Activated T-cell treated with anti-CD3 and anti-CD28 coated beads, Interleukin-2, amount 50 U/mL, for 72 hours (primary cell): ENCODE data around the gene BRIP1. TPM values are rescaled to one million over a fixed set of nuclear protein-coding genes. Genes with fewer than 3 reads are reported as not detected.

Experiments
- ATAC-seq, 2 donors: fragments of 150-1000 bp; cut with Tn5 transposase; replicated peaks in 1 of 2; 2 replicates each; pipeline ENCODE4 v1.10.0; 2021; ENCODE audit warnings: moderate library complexity in 2 of 2, mild to moderate bottlenecking in 1 of 2
- DNase-seq, 2 donors: peaks; one replicate each; pipeline ENCODE4 v3.0.0; 2021 to 2022; ENCODE audit warnings: mixed read lengths in 1 of 2
- H3K27ac Mint-ChIP-seq: one replicate; pipeline ENCODE4 v1.8.0; 2022; ENCODE audit warnings: mild to moderate bottlenecking, moderate library complexity, mixed read lengths
- H3K27me3 Mint-ChIP-seq: one replicate; pipeline ENCODE4 v1.8.0; 2022; ENCODE audit warnings: low read depth, mixed read lengths
- H3K36me3 Mint-ChIP-seq, 2 donors: one replicate each; pipeline ENCODE4 v1.8.0; 2022; ENCODE audit warnings: mixed read lengths in 2 of 2, mild to moderate bottlenecking in 1 of 2; ENCODE audit not compliant: insufficient read depth in 2 of 2
- H3K4me1 Mint-ChIP-seq: one replicate; pipeline ENCODE4 v1.8.0; 2022; ENCODE audit warnings: low read depth, mixed read lengths
- H3K4me3 Mint-ChIP-seq, 2 donors: one replicate each; pipeline ENCODE4 v1.8.0; 2022; ENCODE audit warnings: mild to moderate bottlenecking in 2 of 2, mixed read lengths in 2 of 2, moderate library complexity in 2 of 2
- H3K9me3 Mint-ChIP-seq, 2 donors: one replicate each; pipeline ENCODE4 v1.8.0; 2022; ENCODE audit warnings: mixed read lengths in 2 of 2
- total RNA-seq, 2 donors: library from RNA; stranded (reverse); gene quantifications; one replicate each; pipeline ENCODE4 v1.2.3, GENCODE V29; 2022

The BRIP1 gene
- total RNA-seq, 2 donors from 2014 or later: 10.8 to 12.7 TPM

- no peaks in the 10 kb centered on the region for H3K4me1 Mint-ChIP-seq
- DNase-seq (no peak), ATAC-seq (no peak)
- no peaks in the 10 kb centered on the region for H3K9me3 Mint-ChIP-seq
- peaks cover 40% of the 10 kb centered on the region for H3K27me3 Mint-ChIP-seq
- H3K4me3 Mint-ChIP-seq: no peak overlapping the region
- H3K36me3 Mint-ChIP-seq: no peaks in the 10 kb centered on the region
- H3K27ac Mint-ChIP-seq: no peak overlapping the region
Measured at GRCh38 chr17:61641084-61641483, 222.2 kb downstream of the BRIP1 start.

DNA sequence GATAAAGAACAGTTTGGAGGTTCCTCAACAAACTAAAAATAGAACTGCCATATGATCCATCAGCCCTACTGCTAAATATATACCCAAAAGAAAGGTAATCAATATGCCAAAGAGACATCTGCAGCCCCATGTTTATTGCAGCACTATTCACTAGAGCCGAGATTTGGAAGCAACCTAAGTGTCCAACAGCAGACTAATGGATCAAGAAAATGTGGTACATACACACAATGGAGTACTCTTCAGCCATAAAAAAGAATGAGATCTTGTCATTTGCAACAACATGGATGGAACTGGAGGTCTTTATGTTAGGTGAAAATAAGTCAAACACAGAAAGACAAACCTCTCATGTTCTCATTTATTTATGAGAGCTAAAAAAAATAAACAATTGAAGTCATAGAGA is 223.5 kb downstream of the BRIP1 start:
- Mint-ChIP-seq H3K4me3 (no peak overlapping the region), H3K36me3 (peaks cover 3 to 5% of the 10 kb centered on the region in 2 donors), H3K9me3 (no peaks in the 10 kb centered on the region), H3K4me1 (no peaks in the 10 kb centered on the region), H3K27ac (no peak overlapping the region), H3K27me3 (peaks cover 46% of the 10 kb centered on the region)
- ATAC-seq (no peak), DNase-seq (no peak)

- Mint-ChIP-seq H3K4me3 (no peak overlapping the region), H3K4me1 (no peaks in the 10 kb centered on the region), H3K27me3 (peaks cover 52% of the 10 kb centered on the region), H3K36me3 (peaks cover 3 to 5% of the 10 kb centered on the region in 2 donors), H3K9me3 (no peaks in the 10 kb centered on the region), H3K27ac (no peak overlapping the region)
- no peak for ATAC-seq
- no peak for DNase-seq
Measured at GRCh38 chr17:61638087-61638486, 225.2 kb downstream of the BRIP1 start.

DNA sequence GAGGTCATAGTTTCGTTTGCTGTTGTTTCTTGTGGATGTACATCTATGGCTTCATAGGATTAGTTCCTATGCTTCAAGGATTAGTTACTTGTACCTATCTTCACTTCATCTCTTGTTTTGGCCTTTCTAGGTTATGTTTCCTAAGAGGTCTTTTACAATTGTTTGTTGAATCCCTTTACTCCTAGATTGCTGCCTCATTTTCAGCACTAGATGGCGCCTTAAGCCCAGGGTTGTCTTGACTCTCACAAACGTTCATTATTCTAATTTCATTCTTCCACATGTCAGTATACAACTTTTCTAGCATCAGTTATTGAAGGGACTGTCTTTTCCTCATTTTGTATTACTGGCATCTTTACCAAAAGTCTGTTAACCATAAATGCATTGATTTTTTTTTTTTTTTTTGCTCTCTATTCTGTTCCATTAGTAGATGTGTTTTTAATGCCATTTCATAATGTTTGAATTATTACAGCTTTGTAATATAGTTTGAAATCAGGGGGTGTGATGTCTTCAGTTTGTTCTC is 227.4 kb downstream of the BRIP1 start:
- Mint-ChIP-seq H3K27me3 (peaks cover 71% of the 10 kb centered on the region), H3K36me3 (peaks cover 3 to 5% of the 10 kb centered on the region in 2 donors), H3K4me1 (no peaks in the 10 kb centered on the region), H3K4me3 (no peak overlapping the region), H3K9me3 (peaks cover 0 to under 1% of the 10 kb centered on the region in 2 donors), H3K27ac (no peak overlapping the region)
- DNase-seq (peak; percentile 51 to 63), ATAC-seq (no peak)

GRCh38 chr17:61634942-61635538 is 228.3 kb downstream of the BRIP1 start:
- Mint-ChIP-seq H3K36me3 (peaks cover 3 to 5% of the 10 kb centered on the region in 2 donors), H3K27ac (no peak overlapping the region), H3K4me3 (no peak overlapping the region), H3K27me3 (peaks cover 78% of the 10 kb centered on the region), H3K9me3 (peaks cover 0 to 2% of the 10 kb centered on the region in 2 donors), H3K4me1 (no peaks in the 10 kb centered on the region)
- ATAC-seq: no peak
- no peak for DNase-seq

DNA sequence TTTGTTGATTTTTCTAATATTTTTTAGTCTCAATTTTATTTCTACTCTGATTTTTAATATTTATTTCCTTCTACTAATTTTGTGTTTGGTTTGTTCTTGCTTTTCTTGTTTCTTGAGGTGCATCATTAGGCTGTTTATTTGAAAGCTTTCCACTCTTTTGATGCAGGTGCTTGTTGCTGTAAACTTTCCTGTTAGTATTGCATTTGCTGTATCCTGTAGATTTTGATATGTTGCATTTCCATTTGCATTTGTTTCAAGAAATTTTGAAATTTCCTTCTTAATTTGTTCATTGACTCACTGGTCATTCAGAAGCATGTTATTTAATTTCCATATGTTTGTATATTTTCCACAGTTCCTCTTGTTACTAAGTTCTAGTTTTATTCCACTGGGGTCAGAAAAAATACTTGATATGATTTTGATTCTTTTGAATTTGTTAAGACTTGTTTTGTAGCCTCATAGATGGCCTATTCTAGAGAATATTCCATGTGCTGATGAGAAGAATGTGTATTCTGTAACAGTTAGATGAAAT is 229.3 kb downstream of the BRIP1 start:
- Mint-ChIP-seq H3K27me3 (peaks cover 69% of the 10 kb centered on the region), H3K4me1 (no peaks in the 10 kb centered on the region), H3K4me3 (no peak overlapping the region), H3K27ac (no peak overlapping the region), H3K36me3 (peaks cover 3 to 5% of the 10 kb centered on the region in 2 donors), H3K9me3 (peaks cover 0 to 2% of the 10 kb centered on the region in 2 donors)
- ATAC-seq (no peak), DNase-seq (no peak)

DNA sequence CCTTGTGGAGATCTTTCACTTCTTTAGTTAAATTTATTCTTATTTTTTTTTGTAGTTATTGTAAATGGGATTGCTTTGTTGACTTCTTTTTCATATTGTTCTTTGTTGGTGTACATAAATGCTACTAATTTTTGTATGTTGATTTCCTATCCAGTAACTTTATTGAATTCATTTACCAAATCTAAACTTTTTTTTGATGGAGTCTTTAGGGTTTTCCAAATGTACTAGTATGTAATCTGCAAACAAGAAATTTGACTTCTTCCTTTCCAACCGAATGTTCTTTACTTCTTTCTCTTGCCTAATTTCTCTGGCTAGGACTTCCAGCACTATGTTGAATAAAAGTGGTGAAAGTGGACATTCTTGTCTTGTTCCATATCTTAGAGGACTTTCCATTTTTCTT is 230.5 kb downstream of the BRIP1 start:
- H3K27me3 Mint-ChIP-seq: peaks cover 57% of the 10 kb centered on the region
- H3K9me3 Mint-ChIP-seq: peaks cover 0 to 2% of the 10 kb centered on the region in 2 donors
- ATAC-seq: no peak
- no peak overlapping the region for H3K27ac Mint-ChIP-seq
- H3K4me1 Mint-ChIP-seq: no peaks in the 10 kb centered on the region
- H3K4me3 Mint-ChIP-seq: no peak overlapping the region
- peaks cover 3 to 5% of the 10 kb centered on the region in 2 donors for H3K36me3 Mint-ChIP-seq
- no peak for DNase-seq

DNA sequence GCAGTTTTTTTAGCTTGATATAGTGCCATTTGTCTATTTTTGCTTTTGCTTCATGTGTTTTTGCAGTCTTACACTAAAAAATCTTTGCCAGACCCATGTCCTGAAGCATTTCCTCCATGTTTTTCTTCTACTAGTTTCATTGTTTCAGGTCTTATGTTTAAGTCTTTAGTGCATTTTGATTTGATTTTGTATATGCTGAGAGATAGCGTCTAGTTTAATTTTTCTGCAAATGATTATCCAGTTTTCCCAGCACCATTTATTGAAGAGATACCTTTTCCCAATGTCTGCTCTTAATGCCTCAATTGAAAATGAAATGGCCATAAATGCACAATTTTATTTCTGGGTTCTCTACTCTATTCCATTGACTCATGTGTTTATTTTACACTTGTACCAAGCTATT is 231.5 kb downstream of the BRIP1 start:
- Mint-ChIP-seq H3K9me3 (peaks cover 0 to 2% of the 10 kb centered on the region in 2 donors), H3K36me3 (peaks cover 3 to 5% of the 10 kb centered on the region in 2 donors), H3K4me1 (no peaks in the 10 kb centered on the region), H3K27ac (no peak overlapping the region), H3K4me3 (no peak overlapping the region), H3K27me3 (peaks cover 50% of the 10 kb centered on the region)
- DNase-seq: no peak
- ATAC-seq: no peak

Other genes with a start within 250 kb of the BRIP1 start
- 10 to 100 TPM; 26.1 to 29.5 TPM for gene INTS2, start 64.5 kb upstream of the BRIP1 start, total RNA-seq
- 10 to 100 TPM; 59.9 to 61.6 TPM for gene MED13, start 201.8 kb upstream of the BRIP1 start, total RNA-seq